ENCODE data around the gene PGGHG. TPM values are rescaled to one million over a fixed set of nuclear protein-coding genes. Genes with fewer than 3 reads are reported as not detected.
"Not testable (repeated sequence)": the region's sequence is repeated elsewhere in the genome, so short reads cannot be mapped to it uniquely, and the experiment has no call there.

The PGGHG gene
- total and polyA plus RNA-seq, 2 donors, result 9.5 to 36.3 TPM

GRCh38 chr11:326592-326841 lies 37.6 kb downstream of the PGGHG start:
- no peaks in the 10 kb centered on the region for H3K36me3 ChIP-seq (ENCODE audit: insufficient read depth)
- H3K4me3 ChIP-seq (ENCODE audit: low read depth, low read length), result no peak overlapping the region
- WGBS, result 66% methylated on average over 6 of the region's 6 CpGs
- no peaks in the 10 kb centered on the region for H3K4me1 ChIP-seq (ENCODE audit: insufficient read depth)
- H3K27ac ChIP-seq (ENCODE audit: low read depth), result peak overlapping the region; percentile 83
- DNase-seq (ENCODE audit: extremely low spot score), result no peak

GRCh38 chr11:326842-327580 lies 38.1 kb downstream of the PGGHG start:
- WGBS, result 25% methylated on average over 19 of the region's 19 CpGs
- Histone ChIP-seq H3K4me3 (ENCODE audit: low read depth, low read length) (no peak overlapping the region), H3K4me1 (ENCODE audit: insufficient read depth) (no peaks in the 10 kb centered on the region), H3K27ac (ENCODE audit: low read depth) (peak overlapping the region; percentile 83), H3K36me3 (ENCODE audit: insufficient read depth) (no peaks in the 10 kb centered on the region)
- no peak for DNase-seq (ENCODE audit: extremely low spot score)

GRCh38 chr11:327581-327923 lies 38.6 kb downstream of the PGGHG start:
- no peaks in the 10 kb centered on the region for H3K36me3 ChIP-seq (ENCODE audit: insufficient read depth)
- no peak for DNase-seq (ENCODE audit: extremely low spot score)
- H3K27ac ChIP-seq (ENCODE audit: low read depth), result no peak overlapping the region
- WGBS, result 95% methylated on average over 3 of the region's 3 CpGs
- no peak overlapping the region for H3K4me3 ChIP-seq (ENCODE audit: low read depth, low read length)
- H3K4me1 ChIP-seq (ENCODE audit: insufficient read depth), result no peaks in the 10 kb centered on the region

- H3K4me3 ChIP-seq (ENCODE audit: low read depth, low read length), result no peak overlapping the region
- no peak overlapping the region for H3K27ac ChIP-seq (ENCODE audit: low read depth)
- DNase-seq (ENCODE audit: extremely low spot score), result no peak
- H3K36me3 ChIP-seq (ENCODE audit: insufficient read depth), result no peaks in the 10 kb centered on the region
- 97% methylated on average over 13 of the region's 13 CpGs for WGBS
- H3K4me1 ChIP-seq (ENCODE audit: insufficient read depth), result no peaks in the 10 kb centered on the region
Measured at GRCh38 chr11:328012-328411, 39.1 kb downstream of the PGGHG start.

GRCh38 chr11:328516-329100 lies 39.7 kb downstream of the PGGHG start:
- 93% methylated on average over 15 of the region's 15 CpGs for WGBS
- DNase-seq (ENCODE audit: extremely low spot score); H3K4me3 ChIP-seq (ENCODE audit: low read depth, low read length); H3K36me3 ChIP-seq (ENCODE audit: insufficient read depth); H3K27ac ChIP-seq (ENCODE audit: low read depth); H3K4me1 ChIP-seq (ENCODE audit: insufficient read depth): not testable (repeated sequence)

GRCh38 chr11:329886-330253 lies 40.9 kb downstream of the PGGHG start:
- 97% methylated on average over 2 of the region's 2 CpGs for WGBS
- Histone ChIP-seq H3K36me3 (ENCODE audit: insufficient read depth) (no peaks in the 10 kb centered on the region), H3K4me3 (ENCODE audit: low read depth, low read length) (no peak overlapping the region), H3K27ac (ENCODE audit: low read depth) (no peak overlapping the region), H3K4me1 (ENCODE audit: insufficient read depth) (no peaks in the 10 kb centered on the region)
- DNase-seq (ENCODE audit: extremely low spot score), result no peak

GRCh38 chr11:330307-330693 lies 41.4 kb downstream of the PGGHG start:
- H3K27ac ChIP-seq (ENCODE audit: low read depth), result no peak overlapping the region
- no peaks in the 10 kb centered on the region for H3K4me1 ChIP-seq (ENCODE audit: insufficient read depth)
- H3K4me3 ChIP-seq (ENCODE audit: low read depth, low read length), result no peak overlapping the region
- 80% methylated on average over 14 of the region's 14 CpGs for WGBS
- H3K36me3 ChIP-seq (ENCODE audit: insufficient read depth), result no peaks in the 10 kb centered on the region
- DNase-seq (ENCODE audit: extremely low spot score), result no peak

GRCh38 chr11:330694-331357 lies 41.9 kb downstream of the PGGHG start:
- 87% methylated on average over 34 of the region's 34 CpGs for WGBS
- H3K27ac ChIP-seq (ENCODE audit: low read depth), result no peak overlapping the region
- DNase-seq (ENCODE audit: extremely low spot score), result no peak
- H3K4me3 ChIP-seq (ENCODE audit: low read depth, low read length), result no peak overlapping the region
- no peaks in the 10 kb centered on the region for H3K36me3 ChIP-seq (ENCODE audit: insufficient read depth)
- H3K4me1 ChIP-seq (ENCODE audit: insufficient read depth), result no peaks in the 10 kb centered on the region

GRCh38 chr11:331358-332060 lies 42.6 kb downstream of the PGGHG start:
- 86% methylated on average over 19 of the region's 19 CpGs for WGBS
- H3K27ac ChIP-seq (ENCODE audit: low read depth), result no peak overlapping the region
- DNase-seq (ENCODE audit: extremely low spot score), result no peak

GRCh38 chr11:332651-333480 lies 43.9 kb downstream of the PGGHG start:
- Histone ChIP-seq H3K4me3 (ENCODE audit: low read depth, low read length) (no peak overlapping the region), H3K27ac (ENCODE audit: low read depth) (no peak overlapping the region), H3K4me1 (ENCODE audit: insufficient read depth) (no peaks in the 10 kb centered on the region), H3K36me3 (ENCODE audit: insufficient read depth) (no peaks in the 10 kb centered on the region)
- no peak for DNase-seq (ENCODE audit: extremely low spot score)
- 94% methylated on average over 23 of the region's 23 CpGs for WGBS

More at GRCh38 chr11:331358-332060, 42.6 kb downstream of the PGGHG start:
- Histone ChIP-seq H3K36me3 (ENCODE audit: insufficient read depth) (no peaks in the 10 kb centered on the region), H3K4me1 (ENCODE audit: insufficient read depth) (no peaks in the 10 kb centered on the region), H3K4me3 (ENCODE audit: low read depth, low read length) (no peak overlapping the region)

GRCh38 chr11:333616-334263 lies 44.8 kb downstream of the PGGHG start:
- not testable (repeated sequence) for DNase-seq (ENCODE audit: extremely low spot score); H3K36me3 ChIP-seq (ENCODE audit: insufficient read depth); H3K4me1 ChIP-seq (ENCODE audit: insufficient read depth); H3K4me3 ChIP-seq (ENCODE audit: low read depth, low read length)
- H3K27ac ChIP-seq (ENCODE audit: low read depth), result peak overlapping the region; percentile 51
- 85% methylated on average over 17 of the region's 17 CpGs for WGBS

- DNase-seq (ENCODE audit: extremely low spot score), result no peak
- peak overlapping the region; percentile 51 for H3K27ac ChIP-seq (ENCODE audit: low read depth)
- WGBS, result 29% methylated on average over 25 of the region's 25 CpGs
Measured at GRCh38 chr11:334264-334994, 45.5 kb downstream of the PGGHG start.

More at GRCh38 chr11:334264-334994, 45.5 kb downstream of the PGGHG start:
- Histone ChIP-seq H3K4me1 (ENCODE audit: insufficient read depth) (no peaks in the 10 kb centered on the region), H3K36me3 (ENCODE audit: insufficient read depth) (no peaks in the 10 kb centered on the region), H3K4me3 (ENCODE audit: low read depth, low read length) (no peak overlapping the region)

Data from urinary bladder (tissue), 4 donors.